CD4-positive, CD25-positive, alpha-beta regulatory T cell (primary cell): ENCODE measurements around the gene HTD2. TPM values are rescaled to one million over a fixed set of nuclear protein-coding genes. Genes with fewer than 3 reads are reported as not detected.

Experiments used
- ATAC-seq, 2 donors: fragments of 150-1000 bp; cut with Tn5 transposase; one replicate each; pipeline ENCODE4 v1.10.0; 2021; ENCODE audit warnings: low read depth in 2 of 2, moderate number of reproducible peaks in 2 of 2, moderate library complexity in 1 of 2
- DNase-seq, 3 donors: peaks; one replicate each; pipeline versions ENCODE4 v3.0.0 to v3.0.0-alpha.2; 2012 to 2022; ENCODE audit warnings: mixed read lengths in 1 of 3
- H3K27ac ChIP-seq: one replicate; pipeline ENCODE4 v1.7.0; 2013; ENCODE audit warnings: mild to moderate bottlenecking, low read length; ENCODE audit not compliant: insufficient read depth, poor library complexity, severe bottlenecking
- H3K27me3 ChIP-seq: one replicate; pipeline ENCODE4 v1.7.0; 2013; ENCODE audit warnings: low read length; ENCODE audit not compliant: control insufficient read depth, insufficient read depth
- H3K36me3 ChIP-seq: one replicate; pipeline ENCODE4 v1.7.0; 2013; ENCODE audit warnings: mild to moderate bottlenecking, low read length, moderate library complexity; ENCODE audit not compliant: control insufficient read depth, insufficient read depth
- H3K4me1 ChIP-seq: 2 replicates; pipeline ENCODE4 v1.7.0; 2013; ENCODE audit warnings: mild to moderate bottlenecking, low read length; ENCODE audit not compliant: insufficient read depth, control insufficient read depth, poor library complexity, severe bottlenecking
- H3K4me3 ChIP-seq: one replicate; pipeline ENCODE4 v1.7.0; 2013; ENCODE audit warnings: low read depth, mild to moderate bottlenecking, low read length, moderate library complexity
- H3K9me3 ChIP-seq, 2 experiments: 1 replicate in 1 of 2; 2 replicates in 1 of 2; pipeline ENCODE4 v1.7.0; 2013; ENCODE audit warnings: low read length in 2 of 2, mild to moderate bottlenecking in 1 of 2, moderate library complexity in 1 of 2; ENCODE audit not compliant: control insufficient read depth in 2 of 2
- H3K27ac Mint-ChIP-seq, 3 donors: one replicate each; pipeline ENCODE4 v1.8.0; 2020 to 2022; ENCODE audit warnings: mild to moderate bottlenecking in 3 of 3, mixed read lengths in 3 of 3, moderate library complexity in 2 of 3
- H3K27me3 Mint-ChIP-seq: one replicate; pipeline ENCODE4 v1.8.0; 2022; ENCODE audit warnings: mild to moderate bottlenecking, mixed read lengths
- H3K36me3 Mint-ChIP-seq: one replicate; pipeline ENCODE4 v1.8.0; 2020; ENCODE audit warnings: mixed read lengths
- H3K4me1 Mint-ChIP-seq, 4 donors: one replicate each; pipeline ENCODE4 v1.8.0; 2020 to 2022; ENCODE audit warnings: mixed read lengths in 4 of 4, mild to moderate bottlenecking in 1 of 4
- H3K4me3 Mint-ChIP-seq, 4 donors: one replicate each; pipeline ENCODE4 v1.8.0; 2020 to 2022; ENCODE audit warnings: mild to moderate bottlenecking in 4 of 4, mixed read lengths in 4 of 4, moderate library complexity in 3 of 4
- H3K9me3 Mint-ChIP-seq, 7 donors: one replicate each; pipeline ENCODE4 v1.8.0; 2020 to 2022; ENCODE audit warnings: mixed read lengths in 7 of 7, mild to moderate bottlenecking in 3 of 7, moderate library complexity in 2 of 7
- polyA plus RNA-seq, 4 donors: library from polyadenylated mRNA; unstranded; fragments of 300-500 nt; fragmentation: Illumina TruSeq; gene quantifications; one replicate each; pipeline ENCODE4 v1.2.3, GENCODE V29; 2021
- total RNA-seq: library from RNA; stranded (reverse); gene quantifications from one replicate; pipeline ENCODE4 v1.2.3, GENCODE V29; 2022

HTD2 gene
- total and polyA plus RNA-seq, 5 donors from 2014 or later: 9.7 to 29.5 (median 20.6) TPM

DNA sequence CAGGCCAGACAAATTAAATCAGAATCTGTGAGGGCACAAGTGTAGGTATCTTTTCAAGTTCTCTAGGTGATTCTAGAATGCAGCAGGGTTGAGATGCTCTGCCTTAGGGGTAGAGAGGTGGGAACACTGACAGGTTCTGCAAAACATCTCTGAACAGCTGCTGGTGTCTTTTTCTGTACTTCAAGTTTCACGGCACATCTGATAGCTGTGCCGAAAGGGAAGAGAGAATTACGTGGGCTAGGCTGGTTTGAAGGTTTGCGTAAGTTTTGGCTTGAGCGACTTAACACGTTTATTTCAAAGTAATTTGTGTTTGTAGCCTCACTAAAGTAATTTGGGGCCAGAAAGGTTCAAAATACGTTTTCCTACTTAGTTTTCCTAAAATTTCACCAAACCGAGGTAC, 48.9 kb downstream of the HTD2 start:
- H3K27me3 ChIP-seq: no peaks in the 10 kb centered on the region
- no peak overlapping the region for H3K4me3 ChIP-seq
- no peaks in the 10 kb centered on the region for H3K9me3 Mint-ChIP-seq
- no peak overlapping the region for H3K4me3 Mint-ChIP-seq
- H3K36me3 ChIP-seq: no peaks in the 10 kb centered on the region
- H3K9me3 ChIP-seq: no peaks in the 10 kb centered on the region
- H3K27me3 Mint-ChIP-seq: no peaks in the 10 kb centered on the region
- H3K4me1 ChIP-seq: peaks cover under 1% of the 10 kb centered on the region
- DNase-seq (no peak), ATAC-seq (no peak)
- no peak overlapping the region for H3K27ac ChIP-seq
- no peak overlapping the region for H3K27ac Mint-ChIP-seq
- peaks cover 4 to 33% (median 22%) of the 10 kb centered on the region in 4 donors for H3K4me1 Mint-ChIP-seq
- peaks cover 8% of the 10 kb centered on the region for H3K36me3 Mint-ChIP-seq

GRCh38 chr3:58356054-58356453, 49.7 kb downstream of the HTD2 start:
- Histone ChIP-seq H3K4me3 (no peak overlapping the region), H3K36me3 (no peaks in the 10 kb centered on the region), H3K4me1 (no peaks in the 10 kb centered on the region), H3K9me3 (no peaks in the 10 kb centered on the region), H3K27me3 (no peaks in the 10 kb centered on the region), H3K27ac (no peak overlapping the region)
- H3K27me3 Mint-ChIP-seq: no peaks in the 10 kb centered on the region
- H3K36me3 Mint-ChIP-seq: peaks cover 8% of the 10 kb centered on the region
- peak; percentile 35 to 43 for ATAC-seq
- H3K4me1 Mint-ChIP-seq: peaks cover 4 to 24% (median 15%) of the 10 kb centered on the region in 4 donors
- H3K9me3 Mint-ChIP-seq: no peaks in the 10 kb centered on the region
- no peak overlapping the region for H3K27ac Mint-ChIP-seq
- no peak overlapping the region for H3K4me3 Mint-ChIP-seq
- no peak for DNase-seq

DNA sequence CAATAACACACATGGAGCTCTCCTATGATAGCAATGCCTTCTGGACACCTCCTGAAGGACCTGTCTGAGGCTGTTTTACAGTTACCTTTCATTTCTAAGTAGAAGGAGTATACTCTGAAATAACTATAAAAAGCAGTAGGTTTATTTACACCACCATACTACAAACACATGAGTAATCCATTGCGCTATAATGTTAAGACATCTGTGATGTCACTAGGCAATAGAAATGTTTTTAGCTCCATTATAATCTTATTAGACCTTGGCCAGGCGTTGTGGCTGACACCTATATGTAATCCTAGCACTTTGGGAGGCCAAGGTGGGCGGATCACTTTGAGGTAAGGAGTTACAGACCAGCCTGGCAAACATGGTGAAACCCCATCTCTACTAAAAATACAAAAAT, 51.1 kb downstream of the HTD2 start:
- H3K27ac ChIP-seq: no peak overlapping the region
- no peaks in the 10 kb centered on the region for H3K27me3 ChIP-seq
- no peaks in the 10 kb centered on the region for H3K9me3 ChIP-seq
- ATAC-seq (no peak), DNase-seq (no peak)
- peak overlapping the region in 1 of 3 donors; percentile 16 for H3K27ac Mint-ChIP-seq
- no peak overlapping the region for H3K4me3 Mint-ChIP-seq
- no peaks in the 10 kb centered on the region for H3K4me1 ChIP-seq
- no peaks in the 10 kb centered on the region for H3K36me3 ChIP-seq
- H3K4me1 Mint-ChIP-seq: peaks cover 9 to 26% (median 17%) of the 10 kb centered on the region in 4 donors
- H3K36me3 Mint-ChIP-seq: peaks cover 12% of the 10 kb centered on the region
- no peaks in the 10 kb centered on the region for H3K27me3 Mint-ChIP-seq
- H3K9me3 Mint-ChIP-seq: no peaks in the 10 kb centered on the region
- no peak overlapping the region for H3K4me3 ChIP-seq

- H3K27ac ChIP-seq: no peak overlapping the region
- Mint-ChIP-seq H3K4me1 (peaks cover 9 to 28% (median 15%) of the 10 kb centered on the region in 4 donors), H3K36me3 (peaks cover 12% of the 10 kb centered on the region), H3K27ac (no peak overlapping the region), H3K27me3 (no peaks in the 10 kb centered on the region), H3K9me3 (no peaks in the 10 kb centered on the region), H3K4me3 (no peak overlapping the region)
- H3K4me3 ChIP-seq: no peak overlapping the region
- H3K4me1 ChIP-seq: no peaks in the 10 kb centered on the region
- H3K36me3 ChIP-seq: no peaks in the 10 kb centered on the region
- H3K27me3 ChIP-seq: no peaks in the 10 kb centered on the region
- DNase-seq (no peak), ATAC-seq (no peak)
- H3K9me3 ChIP-seq: no peaks in the 10 kb centered on the region
These were observed 51.8 kb downstream of the HTD2 start for GRCh38 chr3:58358092-58358491.

- peaks cover 10% of the 10 kb centered on the region for H3K36me3 Mint-ChIP-seq
- no peaks in the 10 kb centered on the region for H3K9me3 Mint-ChIP-seq
- Histone ChIP-seq H3K27me3 (no peaks in the 10 kb centered on the region), H3K36me3 (no peaks in the 10 kb centered on the region), H3K9me3 (no peaks in the 10 kb centered on the region), H3K4me3 (no peak overlapping the region), H3K4me1 (no peaks in the 10 kb centered on the region), H3K27ac (no peak overlapping the region)
- no peak for DNase-seq
- no peak for ATAC-seq
- no peak overlapping the region for H3K27ac Mint-ChIP-seq
- no peaks in the 10 kb centered on the region for H3K27me3 Mint-ChIP-seq
- H3K4me1 Mint-ChIP-seq: peaks cover 9 to 28% (median 12%) of the 10 kb centered on the region in 4 donors
- H3K4me3 Mint-ChIP-seq: no peak overlapping the region
These were observed 52.5 kb downstream of the HTD2 start for GRCh38 chr3:58358808-58359207.

- ATAC-seq (no peak), DNase-seq (no peak)
- H3K36me3 ChIP-seq: no peaks in the 10 kb centered on the region
- H3K27ac ChIP-seq: no peak overlapping the region
- no peak overlapping the region for H3K4me3 ChIP-seq
- no peaks in the 10 kb centered on the region for H3K4me1 ChIP-seq
- H3K27me3 Mint-ChIP-seq: no peaks in the 10 kb centered on the region
- H3K36me3 Mint-ChIP-seq: peaks cover 7% of the 10 kb centered on the region
- H3K4me3 Mint-ChIP-seq: no peak overlapping the region
- H3K4me1 Mint-ChIP-seq: peaks cover 6 to 27% (median 11%) of the 10 kb centered on the region in 4 donors
- H3K9me3 ChIP-seq: no peaks in the 10 kb centered on the region
- H3K9me3 Mint-ChIP-seq: no peaks in the 10 kb centered on the region
- H3K27ac Mint-ChIP-seq: no peak overlapping the region
- H3K27me3 ChIP-seq: no peaks in the 10 kb centered on the region
These were observed 53.3 kb downstream of the HTD2 start for GRCh38 chr3:58359621-58360020.

GRCh38 chr3:58361866-58362265, 55.5 kb downstream of the HTD2 start:
- H3K4me3 ChIP-seq: no peak overlapping the region
- H3K9me3 Mint-ChIP-seq: no peaks in the 10 kb centered on the region
- ATAC-seq: no peak
- DNase-seq: no peak
- no peaks in the 10 kb centered on the region for H3K4me1 ChIP-seq
- H3K27me3 ChIP-seq: no peaks in the 10 kb centered on the region
- H3K4me1 Mint-ChIP-seq: peaks cover 8 to 39% (median 22%) of the 10 kb centered on the region in 4 donors
- no peak overlapping the region for H3K27ac ChIP-seq
- H3K36me3 ChIP-seq: no peaks in the 10 kb centered on the region
- H3K27me3 Mint-ChIP-seq: no peaks in the 10 kb centered on the region
- no peak overlapping the region for H3K27ac Mint-ChIP-seq
- no peaks in the 10 kb centered on the region for H3K9me3 ChIP-seq
- H3K4me3 Mint-ChIP-seq: no peak overlapping the region
- H3K36me3 Mint-ChIP-seq: peaks cover 20% of the 10 kb centered on the region

GRCh38 chr3:58366699-58367098, 60.4 kb downstream of the HTD2 start:
- Mint-ChIP-seq H3K36me3 (peaks cover 23% of the 10 kb centered on the region), H3K4me1 (peaks cover 9 to 31% (median 17%) of the 10 kb centered on the region in 4 donors), H3K27me3 (no peaks in the 10 kb centered on the region), H3K27ac (no peak overlapping the region), H3K9me3 (no peaks in the 10 kb centered on the region), H3K4me3 (no peak overlapping the region)
- no peaks in the 10 kb centered on the region for H3K36me3 ChIP-seq
- no peaks in the 10 kb centered on the region for H3K9me3 ChIP-seq
- H3K27me3 ChIP-seq: no peaks in the 10 kb centered on the region
- no peak overlapping the region for H3K27ac ChIP-seq
- no peaks in the 10 kb centered on the region for H3K4me1 ChIP-seq
- ATAC-seq: no peak
- H3K4me3 ChIP-seq: no peak overlapping the region
- DNase-seq: no peak
